Activated T-helper 17 cell treated with anti-CD3 and anti-CD28 coated beads, Interleukin-2, amount 50 U/mL, for 72 hours (primary cell): ENCODE data around the gene RND2. TPM values are rescaled to one million over a fixed set of nuclear protein-coding genes. Genes with fewer than 3 reads are reported as not detected.

Experiments
- ATAC-seq: fragments of 150-1000 bp; cut with Tn5 transposase; replicated peaks from 2 replicates; pipeline ENCODE4 v1.10.0; 2021; ENCODE audit warnings: mild to moderate bottlenecking, moderate library complexity
- H3K27ac Mint-ChIP-seq: one replicate; pipeline ENCODE4 v1.8.0; 2022; ENCODE audit warnings: mixed read lengths
- H3K27me3 Mint-ChIP-seq: one replicate; pipeline ENCODE4 v1.8.0; 2022; ENCODE audit warnings: mixed read lengths
- H3K36me3 Mint-ChIP-seq: one replicate; pipeline ENCODE4 v1.8.0; 2022; ENCODE audit warnings: low read depth, mild to moderate bottlenecking, mixed read lengths
- H3K4me1 Mint-ChIP-seq: one replicate; pipeline ENCODE4 v1.8.0; 2022; ENCODE audit warnings: mixed read lengths
- H3K4me3 Mint-ChIP-seq: one replicate; pipeline ENCODE4 v1.8.0; 2022; ENCODE audit warnings: mild to moderate bottlenecking, mixed read lengths
- H3K9me3 Mint-ChIP-seq: one replicate; pipeline ENCODE4 v1.8.0; 2022; ENCODE audit warnings: mixed read lengths
- total RNA-seq, 2 donors: library from RNA; stranded (reverse); gene quantifications; one replicate each; pipeline ENCODE4 v1.2.3, GENCODE V29; 2022

Gene RND2
- total RNA-seq, 2 donors from 2014 or later = not detected

GRCh38 chr17:43015579-43015978 lies 9.5 kb upstream of the RND2 start:
- no peak for ATAC-seq
- peaks cover 21% of the 10 kb centered on the region for H3K4me1 Mint-ChIP-seq
- no peak overlapping the region for H3K4me3 Mint-ChIP-seq
- H3K9me3 Mint-ChIP-seq = no peaks in the 10 kb centered on the region
- peak overlapping the region; percentile 72 for H3K27ac Mint-ChIP-seq
- H3K36me3 Mint-ChIP-seq = peaks cover 41% of the 10 kb centered on the region
- H3K27me3 Mint-ChIP-seq = no peaks in the 10 kb centered on the region

DNA sequence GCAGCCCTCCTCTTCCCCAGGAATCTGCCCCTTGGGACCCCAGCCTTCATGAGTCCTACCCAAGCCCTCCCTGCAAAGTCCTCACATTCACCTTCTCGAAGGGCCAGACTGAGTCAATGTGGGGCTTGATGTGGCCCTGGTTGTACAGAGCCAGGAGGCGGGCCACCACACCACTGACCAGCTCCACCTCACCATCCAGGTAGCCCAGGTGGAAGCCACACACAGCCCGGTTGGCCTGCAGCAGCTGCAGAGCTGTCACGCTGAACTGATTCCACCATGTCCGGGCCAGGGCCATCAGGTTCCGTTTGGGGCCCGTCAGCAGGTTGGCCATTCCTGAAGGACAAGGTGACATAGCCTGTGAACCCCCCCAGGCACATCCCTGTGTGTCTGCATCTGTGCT lies 8.8 kb upstream of the RND2 start:
- no peak for ATAC-seq
- Mint-ChIP-seq H3K27ac (no peak overlapping the region), H3K36me3 (peaks cover 37% of the 10 kb centered on the region), H3K4me1 (peaks cover 21% of the 10 kb centered on the region), H3K9me3 (no peaks in the 10 kb centered on the region), H3K27me3 (no peaks in the 10 kb centered on the region), H3K4me3 (no peak overlapping the region)

DNA sequence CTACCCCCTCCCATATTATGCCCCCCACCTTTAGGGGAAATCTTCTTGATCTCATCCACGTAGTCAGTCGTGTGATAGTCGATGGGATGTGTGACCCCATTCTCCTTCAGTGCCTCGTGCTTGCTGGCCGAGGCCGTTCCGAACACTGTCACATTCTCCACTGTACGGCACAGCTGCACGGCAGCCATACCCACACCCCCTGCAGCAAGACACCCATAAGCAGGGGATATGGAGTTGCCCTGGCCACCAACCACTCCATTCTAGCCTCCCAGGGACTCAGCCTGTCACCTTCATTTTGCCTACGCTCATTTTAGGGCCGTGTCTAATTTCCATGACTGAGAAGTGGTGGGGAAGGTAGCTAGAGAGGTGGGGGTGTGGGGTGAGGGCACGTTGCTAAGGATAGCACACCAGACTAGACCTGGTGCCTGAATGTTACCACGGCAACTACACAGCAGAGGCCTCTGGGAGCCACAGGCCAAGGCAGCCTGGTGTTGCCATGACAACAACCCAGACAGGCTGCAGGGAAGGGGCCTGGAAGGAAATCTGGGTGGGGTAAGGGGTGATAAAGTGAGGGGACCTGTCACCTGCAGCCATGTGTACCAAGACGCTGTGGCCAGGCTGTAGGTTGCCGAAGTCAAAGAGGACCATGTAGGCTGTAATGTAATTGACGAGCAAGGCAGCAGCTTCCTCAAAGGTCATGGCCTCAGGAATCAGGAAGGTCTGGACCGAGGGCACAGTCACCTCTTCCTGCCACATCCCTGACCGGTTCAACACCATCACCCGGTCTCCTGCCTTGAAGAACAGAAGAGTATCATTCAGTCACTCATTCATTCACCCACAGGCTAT lies 6.8 kb upstream of the RND2 start:
- ATAC-seq = no peak
- Mint-ChIP-seq H3K36me3 (peaks cover 20% of the 10 kb centered on the region), H3K9me3 (no peaks in the 10 kb centered on the region), H3K27ac (peak overlapping the region; percentile 40), H3K4me1 (peaks cover 21% of the 10 kb centered on the region), H3K27me3 (no peaks in the 10 kb centered on the region), H3K4me3 (no peak overlapping the region)

- Mint-ChIP-seq H3K4me1 (peaks cover 21% of the 10 kb centered on the region), H3K9me3 (no peaks in the 10 kb centered on the region), H3K36me3 (peaks cover 13% of the 10 kb centered on the region), H3K27ac (peak overlapping the region; percentile 40), H3K4me3 (no peak overlapping the region), H3K27me3 (no peaks in the 10 kb centered on the region)
- no peak for ATAC-seq
Observed at GRCh38 chr17:43018932-43019331, 6.1 kb upstream of the RND2 start.

DNA sequence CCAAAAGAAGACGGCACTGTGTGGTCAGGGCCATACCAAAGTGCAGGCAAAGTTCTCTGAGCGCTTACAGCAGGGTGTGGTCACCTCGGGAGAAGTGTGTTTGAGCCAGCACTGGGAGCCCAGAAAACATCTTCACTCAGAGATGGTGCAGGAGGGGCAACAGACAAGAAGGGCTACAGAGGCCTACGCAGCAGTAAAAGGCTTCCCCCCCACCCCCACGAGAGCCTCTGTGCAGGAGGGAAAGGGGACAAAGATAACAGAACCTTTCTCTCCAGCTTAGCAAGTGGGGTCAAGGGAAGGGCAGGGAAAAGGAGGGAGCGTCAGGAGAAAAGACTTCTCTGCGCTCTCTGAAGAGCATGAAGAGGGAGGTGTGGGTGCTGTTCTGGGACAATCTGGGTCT lies 5.6 kb upstream of the RND2 start:
- peaks cover 23% of the 10 kb centered on the region for H3K4me1 Mint-ChIP-seq
- no peaks in the 10 kb centered on the region for H3K27me3 Mint-ChIP-seq
- H3K9me3 Mint-ChIP-seq = no peaks in the 10 kb centered on the region
- H3K36me3 Mint-ChIP-seq = peaks cover 8% of the 10 kb centered on the region
- H3K4me3 Mint-ChIP-seq = peak overlapping the region; percentile 8
- peak overlapping the region; percentile 63 for H3K27ac Mint-ChIP-seq
- no peak for ATAC-seq

GRCh38 chr17:43020030-43020621 lies 4.9 kb upstream of the RND2 start:
- H3K4me3 Mint-ChIP-seq = peak overlapping the region; percentile 76
- H3K27me3 Mint-ChIP-seq = no peaks in the 10 kb centered on the region
- no peak for ATAC-seq
- peak overlapping the region; percentile 63 for H3K27ac Mint-ChIP-seq
- no peaks in the 10 kb centered on the region for H3K9me3 Mint-ChIP-seq
- H3K4me1 Mint-ChIP-seq = peaks cover 25% of the 10 kb centered on the region
- H3K36me3 Mint-ChIP-seq = peaks cover under 1% of the 10 kb centered on the region

- no peak for ATAC-seq
- peaks cover 21% of the 10 kb centered on the region for H3K4me1 Mint-ChIP-seq
- peak overlapping the region; percentile 78 for H3K27ac Mint-ChIP-seq
- peak overlapping the region; percentile 76 for H3K4me3 Mint-ChIP-seq
- H3K9me3 Mint-ChIP-seq = no peaks in the 10 kb centered on the region
- H3K27me3 Mint-ChIP-seq = no peaks in the 10 kb centered on the region
- H3K36me3 Mint-ChIP-seq = no peaks in the 10 kb centered on the region
Observed at GRCh38 chr17:43020789-43021740, 4.0 kb upstream of the RND2 start.

- ATAC-seq = peak; percentile 79
- H3K4me3 Mint-ChIP-seq = peak within 1 kb of the TSS; percentile 76
- no peaks in the 10 kb centered on the region for H3K36me3 Mint-ChIP-seq
- no peaks in the 10 kb centered on the region for H3K27me3 Mint-ChIP-seq
- H3K27ac Mint-ChIP-seq = peak within 1 kb of the TSS; percentile 78
- no peaks in the 10 kb centered on the region for H3K9me3 Mint-ChIP-seq
- peaks cover 21% of the 10 kb centered on the region for H3K4me1 Mint-ChIP-seq
Observed at GRCh38 chr17:43021741-43022512, 3.1 kb upstream of the RND2 start, which contains the start of gene VAT1. Gene VAT1 (minus strand): TSS chr17:43022385. CDS start chr17:43022322, 63 bp downstream.

DNA sequence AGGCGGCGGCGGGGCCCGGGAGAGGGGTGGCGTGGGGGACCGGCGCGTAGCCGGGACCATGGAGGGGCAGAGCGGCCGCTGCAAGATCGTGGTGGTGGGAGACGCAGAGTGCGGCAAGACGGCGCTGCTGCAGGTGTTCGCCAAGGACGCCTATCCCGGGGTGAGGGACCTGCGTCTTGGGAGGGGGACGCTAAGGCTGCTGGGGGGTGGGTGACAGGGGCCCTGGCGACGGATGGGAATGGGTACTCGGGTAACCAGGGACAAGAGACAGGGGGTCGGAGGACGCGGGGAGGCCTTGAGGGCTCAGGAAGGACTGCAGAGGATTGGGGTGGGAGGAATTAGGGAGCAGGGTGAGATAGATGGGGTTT lies 243 bp downstream of the RND2 start:
- Mint-ChIP-seq H3K9me3 (no peaks in the 10 kb centered on the region), H3K27ac (no peak overlapping the region), H3K4me1 (peaks cover 6% of the 10 kb centered on the region), H3K4me3 (peak overlapping the region; percentile 90), H3K36me3 (no peaks in the 10 kb centered on the region), H3K27me3 (no peaks in the 10 kb centered on the region)
- no peak for ATAC-seq

DNA sequence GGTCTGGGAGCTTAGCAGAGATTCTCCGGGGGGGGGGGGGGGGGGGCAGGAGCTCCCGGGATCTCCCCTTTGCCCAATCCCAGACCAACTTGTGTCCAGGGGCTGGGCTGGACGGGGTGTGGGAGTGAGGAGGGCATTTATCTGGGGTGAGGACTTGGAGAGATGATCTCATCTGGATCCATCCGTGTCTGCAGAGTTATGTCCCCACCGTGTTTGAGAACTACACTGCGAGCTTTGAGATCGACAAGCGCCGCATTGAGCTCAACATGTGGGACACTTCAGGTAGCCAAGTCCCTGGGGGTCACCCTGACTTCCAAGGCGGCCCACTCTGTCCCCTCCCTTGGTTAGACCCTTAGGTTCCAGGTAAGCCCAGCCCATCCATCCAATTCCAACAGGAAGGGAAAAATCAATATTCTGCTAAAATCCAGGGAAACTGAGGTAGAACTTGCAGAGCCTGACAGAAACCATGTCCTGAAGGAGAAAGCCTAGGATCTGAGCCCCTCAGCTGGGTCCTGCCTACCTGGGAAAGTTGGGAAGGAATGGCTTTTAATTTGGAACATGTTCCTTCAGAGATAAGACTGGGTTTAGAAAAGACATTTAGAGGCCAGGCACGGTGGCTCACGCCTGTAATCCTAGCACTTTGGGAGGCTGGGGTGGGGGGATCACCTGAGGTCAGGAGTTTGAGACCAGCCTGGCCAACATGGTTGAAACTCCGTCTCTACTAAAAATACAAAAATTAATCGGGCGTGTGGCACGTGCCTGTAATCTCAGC lies 921 bp downstream of the RND2 start:
- H3K27ac Mint-ChIP-seq = no peak overlapping the region
- no peaks in the 10 kb centered on the region for H3K36me3 Mint-ChIP-seq
- no peaks in the 10 kb centered on the region for H3K9me3 Mint-ChIP-seq
- H3K27me3 Mint-ChIP-seq = no peaks in the 10 kb centered on the region
- peaks cover 6% of the 10 kb centered on the region for H3K4me1 Mint-ChIP-seq
- no peak for ATAC-seq
- peak overlapping the region; percentile 90 for H3K4me3 Mint-ChIP-seq

DNA sequence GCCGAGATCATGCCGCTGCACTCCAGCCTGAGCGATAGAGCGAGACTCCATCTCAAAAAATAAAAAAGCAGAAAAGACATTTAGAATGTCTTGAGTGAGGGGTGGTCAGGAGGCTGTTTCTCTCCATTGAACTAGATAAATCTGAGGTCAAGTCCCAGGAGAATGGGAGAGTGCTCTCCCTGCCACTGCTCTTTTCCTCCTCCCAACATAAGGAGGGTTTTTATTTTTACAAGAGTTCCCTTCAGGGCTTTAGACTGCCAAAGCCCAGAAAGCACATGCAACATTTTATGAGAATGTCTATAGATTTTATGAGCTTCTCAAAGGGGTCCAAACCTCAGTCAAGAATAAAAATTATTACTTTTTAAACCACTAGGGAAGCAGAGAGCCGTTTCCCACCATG lies 1.6 kb downstream of the RND2 start:
- Mint-ChIP-seq H3K36me3 (no peaks in the 10 kb centered on the region), H3K27ac (no peak overlapping the region), H3K4me1 (peaks cover 6% of the 10 kb centered on the region), H3K27me3 (no peaks in the 10 kb centered on the region), H3K9me3 (no peaks in the 10 kb centered on the region), H3K4me3 (no peak overlapping the region)
- ATAC-seq = no peak

DNA sequence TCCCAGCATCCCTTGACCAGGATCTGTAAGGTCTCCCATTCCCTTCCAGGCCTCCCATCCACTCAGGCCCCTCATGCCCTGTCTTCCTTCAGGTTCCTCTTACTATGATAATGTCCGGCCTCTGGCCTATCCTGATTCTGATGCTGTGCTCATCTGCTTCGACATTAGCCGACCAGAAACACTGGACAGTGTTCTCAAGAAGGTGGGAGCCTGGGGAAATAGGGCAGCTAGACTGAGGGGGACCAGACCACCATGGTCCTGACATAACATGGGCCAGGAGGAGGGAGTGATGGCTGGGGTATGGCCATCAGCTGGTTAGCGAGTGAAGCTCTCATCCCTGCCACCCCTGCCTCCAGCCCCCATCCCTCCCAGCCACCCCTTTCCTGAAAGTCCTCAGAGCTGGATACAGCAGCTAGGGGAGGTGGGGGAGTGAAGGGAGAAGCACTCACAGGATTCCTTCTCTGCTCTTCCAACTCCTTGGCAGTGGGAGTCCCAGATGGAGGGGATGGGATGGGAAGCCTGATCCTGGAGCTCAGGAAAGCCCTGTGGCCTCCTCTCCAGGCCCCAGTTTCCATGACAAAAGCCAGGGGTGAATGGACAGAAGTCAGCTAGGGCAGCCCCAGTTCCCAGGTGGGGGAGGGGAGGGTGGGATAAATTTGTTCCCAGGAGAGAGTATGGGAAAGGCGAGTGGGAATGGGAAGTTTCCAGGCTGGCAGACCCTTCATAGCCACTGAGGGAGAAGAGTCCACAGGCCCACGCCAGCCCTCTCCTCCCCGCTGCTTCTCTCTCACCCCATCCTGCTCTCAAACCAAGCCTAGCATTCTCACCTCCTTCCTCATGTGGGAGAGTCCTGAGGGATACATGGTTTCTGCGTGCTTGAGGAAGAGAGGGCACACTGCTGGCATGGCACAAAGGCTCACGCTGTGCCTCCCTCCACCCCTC lies 2.3 kb downstream of the RND2 start:
- no peak for ATAC-seq
- H3K36me3 Mint-ChIP-seq = no peaks in the 10 kb centered on the region

More for the DNA sequence above, 2.3 kb downstream of the RND2 start:
- Mint-ChIP-seq H3K27ac (no peak overlapping the region), H3K27me3 (no peaks in the 10 kb centered on the region), H3K4me1 (peaks cover 6% of the 10 kb centered on the region), H3K4me3 (no peak overlapping the region), H3K9me3 (no peaks in the 10 kb centered on the region)
